Right atrium auricular region (tissue), 2 donors: ENCODE measurements around the gene NFAT5. TPM values are rescaled to one million over a fixed set of nuclear protein-coding genes. Genes with fewer than 3 reads are reported as not detected.

Experiments used
- DNase-seq: peaks from one replicate; pipeline ENCODE4 v3.0.0-alpha.2; 2019; ENCODE audit warnings: low spot score
- H3K27ac ChIP-seq, 2 donors: fragments of 200-600 bp; sonication (generic); 1 replicate in 1 of 2; 2 replicates in 1 of 2; pipeline ENCODE4 v1.5.1; 2016 to 2019
- H3K27me3 ChIP-seq, 2 donors: fragments of 200-600 bp; sonication (generic); one replicate each; pipeline versions ENCODE4 v1.5.1 to v1.6.0; 2017 to 2019
- H3K36me3 ChIP-seq: fragments of 200-600 bp; sonication (generic); one replicate; pipeline ENCODE4 v1.5.1; 2016
- H3K4me1 ChIP-seq, 2 donors: fragments of 200-600 bp; sonication (generic); one replicate each; pipeline versions ENCODE4 v1.5.1 to v1.6.0; 2017 to 2019
- H3K4me3 ChIP-seq, 2 donors: fragments of 200-600 bp; sonication (generic); 1 replicate in 1 of 2; 2 replicates in 1 of 2; pipeline ENCODE4 v1.5.1; 2017 to 2019; ENCODE audit warnings: mild to moderate bottlenecking in 1 of 2, moderate library complexity in 1 of 2
- H3K9me3 ChIP-seq, 2 donors: fragments of 200-600 bp; sonication (generic); one replicate each; pipeline ENCODE4 v1.5.1; 2019
- CTCF ChIP-seq, 2 donors: fragments of 200-600 bp; sonication (generic); IDR thresholded peaks; one replicate each; pipeline ENCODE4 v1.5.1; 2019; ENCODE audit warnings: antibody characterized with exemption in 2 of 2
- total RNA-seq, 2 donors: library from RNA; depleted of rRNA; stranded (reverse); fragments of >200 nt; gene quantifications; one replicate each; pipeline ENCODE4 v1.1.0, GENCODE V29; 2016

The NFAT5 gene
- total RNA-seq, 2 donors from 2014 or later, result 16.4 to 22.6 TPM

- Histone ChIP-seq H3K4me3 (no peak overlapping the region), H3K27me3 (no peaks in the 10 kb centered on the region), H3K9me3 (no peaks in the 10 kb centered on the region), H3K4me1 (peaks cover 0 to 5% of the 10 kb centered on the region in 2 donors), H3K36me3 (peaks cover 28% of the 10 kb centered on the region), H3K27ac (no peak overlapping the region)
- TF ChIP-seq CTCF (IDR thresholded peaks at IDR 0.05), result peak; percentile 50 to 68
- DNase-seq, result no peak
Observed at GRCh38 chr16:69709456-69710084, 143.8 kb downstream of the NFAT5 start.

- no peak for TF ChIP-seq CTCF (IDR thresholded peaks at IDR 0.05)
- peaks cover 28% of the 10 kb centered on the region for H3K36me3 ChIP-seq
Observed at GRCh38 chr16:69711115-69711740, 145.5 kb downstream of the NFAT5 start.

GRCh38 chr16:69712277-69712676 lies 146.5 kb downstream of the NFAT5 start:
- TF ChIP-seq CTCF (IDR thresholded peaks at IDR 0.05), result no peak
- no peaks in the 10 kb centered on the region for H3K9me3 ChIP-seq
- no peak overlapping the region for H3K4me3 ChIP-seq
- no peak for DNase-seq
- peaks cover 28% of the 10 kb centered on the region for H3K36me3 ChIP-seq
- no peaks in the 10 kb centered on the region for H3K27me3 ChIP-seq
- no peak overlapping the region for H3K27ac ChIP-seq
- peaks cover 0 to 5% of the 10 kb centered on the region in 2 donors for H3K4me1 ChIP-seq

More at GRCh38 chr16:69711115-69711740, 145.5 kb downstream of the NFAT5 start:
- no peaks in the 10 kb centered on the region for H3K9me3 ChIP-seq
- no peaks in the 10 kb centered on the region for H3K27me3 ChIP-seq
- no peak for DNase-seq
- no peak overlapping the region for H3K27ac ChIP-seq
- peaks cover 0 to 5% of the 10 kb centered on the region in 2 donors for H3K4me1 ChIP-seq
- no peak overlapping the region for H3K4me3 ChIP-seq

GRCh38 chr16:69712914-69713581 lies 147.3 kb downstream of the NFAT5 start:
- H3K27ac ChIP-seq, result no peak overlapping the region
- DNase-seq, result no peak
- no peak for TF ChIP-seq CTCF (IDR thresholded peaks at IDR 0.05)
- H3K36me3 ChIP-seq, result peaks cover 32% of the 10 kb centered on the region
- H3K9me3 ChIP-seq, result no peaks in the 10 kb centered on the region
- no peaks in the 10 kb centered on the region for H3K27me3 ChIP-seq
- no peak overlapping the region for H3K4me3 ChIP-seq
- H3K4me1 ChIP-seq, result peaks cover 0 to 5% of the 10 kb centered on the region in 2 donors

- Histone ChIP-seq H3K36me3 (peaks cover 26% of the 10 kb centered on the region), H3K9me3 (no peaks in the 10 kb centered on the region), H3K27ac (no peak overlapping the region), H3K27me3 (no peaks in the 10 kb centered on the region), H3K4me3 (no peak overlapping the region), H3K4me1 (no peaks in the 10 kb centered on the region)
- no peak for DNase-seq
- no peak for TF ChIP-seq CTCF (IDR thresholded peaks at IDR 0.05)
Observed at GRCh38 chr16:69717066-69717465, 151.3 kb downstream of the NFAT5 start.
